ENCODE results near the gene POFUT2. TPM values are rescaled to one million over a fixed set of nuclear protein-coding genes. Genes with fewer than 3 reads are reported as not detected.

Gene POFUT2
- polyA plus RNA-seq, 4 donors: 38.2 to 43.3 (median 39.4) TPM

GRCh38 chr21:45286671-45287437 lies 841 bp downstream of the POFUT2 start:
- DNase-seq (ENCODE audit: low read depth in 4 of 4, low spot score in 3 of 4): no peak

DNA sequence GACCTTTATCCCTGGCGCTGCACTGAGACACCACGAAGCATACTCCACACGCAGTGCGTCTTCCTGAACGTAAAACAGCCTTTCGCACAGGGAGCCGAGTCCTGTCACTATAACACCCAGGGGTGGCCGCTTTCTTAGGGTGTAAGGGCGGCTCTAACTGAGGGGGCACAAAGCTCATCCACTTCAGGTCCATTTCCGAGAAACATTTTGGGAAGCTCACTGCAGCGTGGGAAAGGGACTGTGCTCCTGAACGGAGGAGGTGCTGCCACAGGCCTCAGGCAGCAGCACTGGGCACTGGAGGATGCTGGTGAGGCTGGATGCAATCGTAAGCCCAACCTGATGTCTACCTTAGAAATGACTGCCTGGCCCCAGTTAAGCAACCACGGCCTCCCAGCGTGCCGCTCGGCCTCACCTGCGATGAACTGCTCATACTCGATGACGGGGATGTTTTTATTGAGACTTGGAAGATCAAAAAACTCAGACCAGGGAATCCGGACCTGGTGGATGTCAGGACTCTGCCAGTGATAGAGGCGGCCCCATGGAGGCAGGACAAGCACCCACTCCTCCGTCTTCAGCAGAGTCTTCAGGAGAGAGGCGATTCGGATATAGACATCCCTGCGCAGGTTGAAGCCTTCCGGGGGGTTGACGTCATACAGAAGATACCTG lies 2.3 kb downstream of the POFUT2 start:
- no peak for DNase-seq (ENCODE audit: low read depth in 4 of 4, low spot score in 3 of 4)

- DNase-seq (ENCODE audit: low read depth in 4 of 4, low spot score in 3 of 4): no peak
These were observed 3.3 kb downstream of the POFUT2 start for GRCh38 chr21:45284456-45284741.

- no peak for DNase-seq (ENCODE audit: low read depth in 4 of 4, low spot score in 3 of 4)
These were observed 3.9 kb downstream of the POFUT2 start for GRCh38 chr21:45283611-45284455.

DNA sequence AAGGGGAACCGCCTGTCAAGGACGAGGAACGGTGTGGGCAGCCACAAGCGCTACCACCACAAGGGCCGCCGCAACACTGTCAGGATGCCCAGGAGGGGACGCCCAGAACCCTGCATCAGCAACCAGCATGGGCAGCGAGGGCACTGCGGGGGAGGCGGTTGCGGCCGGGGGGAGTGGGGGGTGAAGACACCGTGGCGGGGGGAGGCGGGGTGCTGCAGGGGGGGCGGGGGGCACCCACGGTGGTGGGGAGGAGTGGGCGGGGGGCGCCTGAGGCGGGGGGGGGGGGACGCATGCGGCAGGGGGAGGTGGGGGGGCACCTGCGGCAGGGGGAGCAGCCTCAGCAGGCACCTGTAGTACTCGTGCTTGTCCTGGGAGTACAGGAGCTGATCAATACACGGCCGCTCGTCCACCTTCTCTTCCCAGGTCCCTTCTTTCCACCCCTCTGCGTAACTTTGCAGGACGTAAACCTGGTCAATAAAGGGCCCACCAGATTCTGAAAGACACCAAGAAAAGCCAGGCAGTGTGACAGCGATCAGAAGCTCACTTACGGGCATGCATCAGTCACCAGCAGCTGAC lies 4.6 kb downstream of the POFUT2 start:
- no peak for DNase-seq (ENCODE audit: low read depth in 4 of 4, low spot score in 3 of 4)

GRCh38 chr21:45282283-45283034 lies 5.2 kb downstream of the POFUT2 start:
- no peak for DNase-seq (ENCODE audit: low read depth in 4 of 4, low spot score in 3 of 4)

GRCh38 chr21:45281411-45282282 lies 6.0 kb downstream of the POFUT2 start:
- no peak for DNase-seq (ENCODE audit: low read depth in 4 of 4, low spot score in 3 of 4)

GRCh38 chr21:45280969-45281368 lies 6.7 kb downstream of the POFUT2 start:
- no peak for DNase-seq (ENCODE audit: low read depth in 4 of 4, low spot score in 3 of 4)

DNA sequence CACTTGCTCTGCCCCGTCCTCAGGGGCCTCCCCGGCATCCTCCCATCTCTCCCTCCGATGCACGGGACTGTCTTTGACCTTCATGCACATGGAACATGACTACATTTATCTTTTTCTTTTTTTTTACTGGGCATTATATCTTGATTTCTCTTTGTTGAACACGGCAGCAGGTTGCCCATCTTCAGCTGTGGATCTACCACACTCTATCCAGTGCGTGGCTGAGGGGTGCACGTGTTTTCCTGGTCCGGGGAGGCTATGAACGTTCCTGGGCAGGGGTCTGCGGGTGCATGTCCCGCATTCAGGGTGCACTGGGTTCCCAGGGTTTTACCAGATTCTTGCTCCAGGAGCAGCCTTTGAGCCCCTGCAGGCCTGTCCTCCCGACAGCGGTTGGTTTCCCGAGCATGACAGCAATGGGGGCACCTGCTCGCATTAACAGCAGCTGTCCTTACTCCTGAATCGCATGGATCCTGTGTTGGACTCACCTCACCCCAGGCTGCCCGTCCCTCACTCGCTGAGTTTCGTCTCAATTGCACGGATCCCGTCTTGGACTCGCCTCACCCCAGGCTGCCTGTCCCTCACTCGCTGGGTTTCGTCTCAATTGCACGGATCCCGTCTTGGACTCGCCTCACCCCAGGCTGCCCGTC lies 7.4 kb downstream of the POFUT2 start:
- no peak for DNase-seq (ENCODE audit: low read depth in 4 of 4, low spot score in 3 of 4)

DNA sequence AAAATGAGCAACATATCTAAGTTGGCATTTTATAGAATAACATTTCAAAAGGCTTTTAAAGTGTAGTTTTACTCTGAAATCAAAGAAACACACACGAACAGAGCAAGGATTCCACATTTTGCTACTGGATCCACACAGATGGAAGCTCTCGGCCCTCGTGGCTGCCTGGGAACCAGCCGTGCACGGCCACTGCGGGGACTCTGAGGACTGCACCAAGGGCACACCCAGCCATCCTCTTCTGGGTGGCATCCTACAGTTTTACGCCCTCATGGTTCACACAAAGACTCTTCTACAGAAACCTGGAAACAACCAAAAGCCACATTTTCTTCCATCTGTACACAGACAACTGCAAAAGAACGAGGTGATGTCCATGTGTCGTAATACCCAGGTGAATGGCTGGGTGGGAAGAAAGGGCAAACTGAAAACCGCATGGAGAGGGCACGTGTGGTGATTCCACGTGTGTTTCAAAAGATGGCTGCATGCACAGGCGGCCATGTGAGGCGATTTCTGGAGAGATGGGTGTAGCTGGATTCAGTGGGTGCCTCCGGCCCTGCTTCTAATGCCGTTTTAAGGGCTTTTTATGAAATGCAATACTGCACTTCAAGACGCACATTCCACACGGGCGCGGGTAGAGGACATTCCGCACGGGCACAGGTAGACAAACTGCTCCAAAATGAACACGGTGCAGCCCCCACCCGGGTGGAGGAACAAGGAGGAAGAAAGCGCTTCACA lies 8.1 kb downstream of the POFUT2 start:
- DNase-seq (ENCODE audit: low read depth in 4 of 4, low spot score in 3 of 4): no peak

DNA sequence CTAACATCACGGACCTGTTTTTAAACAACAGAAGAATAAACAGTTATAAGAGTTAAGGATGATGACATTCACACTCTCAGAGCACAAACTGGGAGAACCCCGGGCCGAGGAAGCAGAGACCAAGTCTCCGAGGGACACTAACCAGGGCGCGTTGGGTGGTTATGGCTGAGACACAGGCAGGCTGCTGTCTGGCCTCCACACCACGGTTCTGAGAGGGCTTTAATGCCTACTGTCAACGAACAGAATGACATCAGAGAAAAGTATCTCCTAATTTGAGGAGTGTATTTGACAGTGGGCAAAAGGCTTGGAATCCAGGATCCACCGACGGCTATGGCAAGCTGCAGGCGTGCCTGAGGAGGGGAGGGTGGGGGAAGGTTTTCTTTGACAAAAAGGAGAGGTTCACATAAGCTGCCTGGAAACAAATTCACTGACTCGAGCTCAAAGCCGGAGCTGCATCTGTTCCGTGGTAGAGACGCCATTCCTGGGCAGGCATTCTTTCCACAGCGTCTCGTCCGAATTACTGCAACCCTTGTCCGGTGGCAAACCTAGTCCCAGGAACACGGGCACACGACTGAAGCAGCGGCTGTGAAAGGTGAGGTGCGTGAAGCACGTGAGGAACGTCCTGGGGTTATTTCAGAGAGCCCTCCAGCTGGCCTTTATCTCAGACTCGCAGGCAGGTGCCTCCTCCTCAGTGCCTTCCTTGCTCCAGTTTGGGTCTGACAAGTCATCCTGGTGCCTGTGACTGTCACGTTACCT lies 9.4 kb downstream of the POFUT2 start:
- DNase-seq (ENCODE audit: low read depth in 4 of 4, low spot score in 3 of 4): no peak

DNA sequence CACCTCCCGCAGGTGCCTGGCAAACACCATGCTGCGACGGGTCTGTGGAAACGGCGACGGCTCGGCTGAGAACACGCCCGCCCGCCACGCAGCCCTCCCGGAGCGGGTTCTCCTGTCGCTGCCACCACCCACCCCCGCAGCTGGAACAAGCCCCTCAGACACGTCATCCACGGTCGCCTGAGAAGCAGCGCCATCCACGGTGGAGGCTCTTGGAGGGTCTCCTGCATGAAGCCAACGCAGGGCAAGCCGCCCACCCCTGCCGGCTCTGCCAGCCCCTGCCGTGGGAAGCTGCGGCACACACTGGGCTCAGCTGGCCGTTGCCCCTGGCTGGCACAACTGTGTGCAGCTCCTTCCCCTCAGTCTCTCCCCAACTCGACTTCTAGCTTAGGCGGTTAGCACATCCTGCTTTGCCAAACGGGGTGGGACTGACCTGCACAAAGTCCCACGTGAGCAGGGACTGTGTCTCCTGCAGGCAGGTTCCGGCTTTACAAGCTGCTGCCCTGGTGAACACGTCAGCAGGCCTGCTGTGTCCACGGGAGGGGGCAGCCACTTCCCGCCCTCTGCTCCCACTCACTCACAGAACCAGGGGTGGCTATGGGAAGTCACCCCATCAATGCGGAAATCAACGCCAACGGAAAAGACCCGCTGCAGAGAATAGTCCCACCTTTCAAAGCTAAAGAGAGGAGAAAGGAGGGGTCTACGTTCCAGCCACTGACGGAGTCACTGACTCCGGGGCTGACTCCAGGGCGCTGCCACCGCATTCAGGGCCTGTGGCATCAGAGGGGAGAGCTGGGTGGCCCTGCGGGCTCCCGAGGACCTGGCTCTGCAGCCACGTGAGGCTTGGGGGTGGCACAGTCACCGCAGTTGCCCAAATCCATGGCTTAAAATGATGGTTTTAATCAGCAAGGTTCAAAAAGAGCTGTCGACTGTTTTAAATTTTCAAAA lies 10.3 kb downstream of the POFUT2 start:
- no peak for DNase-seq (ENCODE audit: low read depth in 4 of 4, low spot score in 3 of 4)

DNA sequence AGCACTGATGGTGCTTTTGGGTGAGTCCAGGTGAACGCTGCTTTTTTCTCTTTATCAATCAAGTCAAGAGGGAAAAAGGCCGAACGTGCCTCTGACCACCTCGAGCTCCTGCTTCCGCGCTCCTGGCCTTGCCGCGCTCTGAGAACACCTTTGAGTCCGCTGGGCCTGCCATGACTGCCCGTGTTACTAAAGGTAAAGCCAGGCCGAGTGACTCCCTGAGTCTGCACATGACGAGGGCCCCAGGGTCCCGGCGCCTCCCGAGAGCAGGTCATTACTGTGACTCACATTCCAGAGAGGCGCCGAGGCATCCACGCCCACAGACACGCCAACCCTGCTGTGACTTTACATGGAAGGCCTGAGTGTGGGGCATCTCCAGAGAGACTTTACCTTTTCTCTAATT lies 11.1 kb downstream of the POFUT2 start:
- DNase-seq (ENCODE audit: low read depth in 4 of 4, low spot score in 3 of 4): no peak

GRCh38 chr21:45270306-45270821 lies 17.3 kb downstream of the POFUT2 start:
- no peak for DNase-seq (ENCODE audit: low read depth in 4 of 4, low spot score in 3 of 4)

DNA sequence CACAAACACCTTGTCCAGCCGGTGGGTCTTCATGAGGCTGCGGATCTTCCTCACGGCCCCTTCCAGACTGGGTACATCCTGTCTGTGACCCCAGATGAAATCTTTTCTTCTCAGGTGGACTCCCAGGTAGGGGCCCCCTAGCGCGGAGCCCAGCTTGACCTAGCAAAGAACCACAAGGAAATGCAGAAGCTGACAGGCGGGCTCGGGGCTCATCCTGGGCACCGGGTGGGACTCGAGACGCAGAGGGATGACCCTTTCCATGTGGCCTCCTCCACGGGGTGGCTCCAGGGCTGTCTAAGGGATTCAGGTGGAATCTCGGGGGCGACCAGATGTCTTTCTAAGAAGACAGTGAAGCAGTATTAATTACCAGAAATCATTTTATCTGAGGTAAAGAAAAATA lies 17.8 kb downstream of the POFUT2 start:
- DNase-seq (ENCODE audit: low read depth in 4 of 4, low spot score in 3 of 4): no peak

GRCh38 chr21:45267390-45267760 lies 20.3 kb downstream of the POFUT2 start:
- DNase-seq (ENCODE audit: low read depth in 4 of 4, low spot score in 3 of 4): no peak
